Activated T-cell treated with anti-CD3 and anti-CD28 coated beads, Interleukin-2, amount 50 U/mL, for 72 hours (primary cell): ENCODE results near the gene EYA2. TPM values are rescaled to one million over a fixed set of nuclear protein-coding genes. Genes with fewer than 3 reads are reported as not detected.

Source experiments
- ATAC-seq, 2 donors: fragments of 150-1000 bp; cut with Tn5 transposase; replicated peaks in 1 of 2; 2 replicates each; pipeline ENCODE4 v1.10.0; 2021; ENCODE audit warnings: moderate library complexity in 2 of 2, mild to moderate bottlenecking in 1 of 2
- DNase-seq, 2 donors: peaks; one replicate each; pipeline ENCODE4 v3.0.0; 2021 to 2022; ENCODE audit warnings: mixed read lengths in 1 of 2
- H3K27ac Mint-ChIP-seq: one replicate; pipeline ENCODE4 v1.8.0; 2022; ENCODE audit warnings: mild to moderate bottlenecking, moderate library complexity, mixed read lengths
- H3K27me3 Mint-ChIP-seq: one replicate; pipeline ENCODE4 v1.8.0; 2022; ENCODE audit warnings: low read depth, mixed read lengths
- H3K36me3 Mint-ChIP-seq, 2 donors: one replicate each; pipeline ENCODE4 v1.8.0; 2022; ENCODE audit warnings: mixed read lengths in 2 of 2, mild to moderate bottlenecking in 1 of 2; ENCODE audit not compliant: insufficient read depth in 2 of 2
- H3K4me1 Mint-ChIP-seq: one replicate; pipeline ENCODE4 v1.8.0; 2022; ENCODE audit warnings: low read depth, mixed read lengths
- H3K4me3 Mint-ChIP-seq, 2 donors: one replicate each; pipeline ENCODE4 v1.8.0; 2022; ENCODE audit warnings: mild to moderate bottlenecking in 2 of 2, mixed read lengths in 2 of 2, moderate library complexity in 2 of 2
- H3K9me3 Mint-ChIP-seq, 2 donors: one replicate each; pipeline ENCODE4 v1.8.0; 2022; ENCODE audit warnings: mixed read lengths in 2 of 2
- total RNA-seq, 2 donors: library from RNA; stranded (reverse); gene quantifications; one replicate each; pipeline ENCODE4 v1.2.3, GENCODE V29; 2022

EYA2 gene
- total RNA-seq, 2 donors from 2014 or later: 0.12 TPM; not detected in 1

- peaks cover 3% of the 10 kb centered on the region for H3K4me1 Mint-ChIP-seq
- H3K4me3 Mint-ChIP-seq: no peak overlapping the region
- peaks cover 7 to 9% of the 10 kb centered on the region in 2 donors for H3K9me3 Mint-ChIP-seq
- ATAC-seq (no peak), DNase-seq (no peak)
- H3K36me3 Mint-ChIP-seq: peaks cover 5 to 8% of the 10 kb centered on the region in 2 donors
- H3K27ac Mint-ChIP-seq: no peak overlapping the region
- peaks cover 37% of the 10 kb centered on the region for H3K27me3 Mint-ChIP-seq
Measured at GRCh38 chr20:46985250-46985649, 90.6 kb downstream of the EYA2 start.

- Mint-ChIP-seq H3K4me3 (no peak overlapping the region), H3K27ac (no peak overlapping the region), H3K36me3 (peaks cover 5 to 8% of the 10 kb centered on the region in 2 donors)
Measured at GRCh38 chr20:46985671-46986070, 91.0 kb downstream of the EYA2 start.

GRCh38 chr20:46987001-46987400 is 92.4 kb downstream of the EYA2 start:
- Mint-ChIP-seq H3K4me3 (no peak overlapping the region), H3K4me1 (peaks cover 6% of the 10 kb centered on the region), H3K9me3 (peaks cover 7 to 9% of the 10 kb centered on the region in 2 donors), H3K36me3 (peaks cover 7 to 8% of the 10 kb centered on the region in 2 donors), H3K27me3 (peaks cover 43% of the 10 kb centered on the region), H3K27ac (no peak overlapping the region)
- ATAC-seq (no peak), DNase-seq (no peak)

More at GRCh38 chr20:46985671-46986070, 91.0 kb downstream of the EYA2 start:
- H3K27me3 Mint-ChIP-seq: peaks cover 37% of the 10 kb centered on the region
- ATAC-seq (no peak), DNase-seq (no peak)
- peaks cover 7 to 9% of the 10 kb centered on the region in 2 donors for H3K9me3 Mint-ChIP-seq
- peaks cover 6% of the 10 kb centered on the region for H3K4me1 Mint-ChIP-seq

- Mint-ChIP-seq H3K36me3 (peaks cover 0 to 3% of the 10 kb centered on the region in 2 donors), H3K27ac (peak overlapping the region; percentile 86), H3K27me3 (peaks cover 45% of the 10 kb centered on the region), H3K9me3 (no peaks in the 10 kb centered on the region), H3K4me3 (peak overlapping the region in 1 of 2 donors; percentile 72), H3K4me1 (peaks cover 23% of the 10 kb centered on the region)
- DNase-seq (peak; percentile 34 to 67), ATAC-seq (peak; percentile 57 to 73)
Measured at GRCh38 chr20:46990017-46990595, 95.5 kb downstream of the EYA2 start.

GRCh38 chr20:46990596-46991104 is 96.0 kb downstream of the EYA2 start:
- peaks cover 45% of the 10 kb centered on the region for H3K27me3 Mint-ChIP-seq
- H3K4me1 Mint-ChIP-seq: peaks cover 23% of the 10 kb centered on the region
- peak overlapping the region; percentile 86 for H3K27ac Mint-ChIP-seq
- peaks cover 0 to 3% of the 10 kb centered on the region in 2 donors for H3K36me3 Mint-ChIP-seq
- DNase-seq: no peak
- peak overlapping the region in 1 of 2 donors; percentile 72 for H3K4me3 Mint-ChIP-seq
- no peaks in the 10 kb centered on the region for H3K9me3 Mint-ChIP-seq
- no peak for ATAC-seq

- H3K4me3 Mint-ChIP-seq: peak overlapping the region in 1 of 2 donors; percentile 72
Measured at GRCh38 chr20:46991168-46991567, 96.5 kb downstream of the EYA2 start.

GRCh38 chr20:46991880-46992639 is 97.4 kb downstream of the EYA2 start:
- H3K9me3 Mint-ChIP-seq: no peaks in the 10 kb centered on the region
- no peak overlapping the region for H3K4me3 Mint-ChIP-seq
- peaks cover 23% of the 10 kb centered on the region for H3K4me1 Mint-ChIP-seq
- ATAC-seq: no peak
- H3K27ac Mint-ChIP-seq: no peak overlapping the region
- H3K36me3 Mint-ChIP-seq: peaks cover 0 to 3% of the 10 kb centered on the region in 2 donors
- H3K27me3 Mint-ChIP-seq: peaks cover 57% of the 10 kb centered on the region
- DNase-seq: no peak

More at GRCh38 chr20:46991168-46991567, 96.5 kb downstream of the EYA2 start:
- ATAC-seq (no peak), DNase-seq (no peak)
- Mint-ChIP-seq H3K27ac (peak overlapping the region; percentile 39), H3K27me3 (peaks cover 51% of the 10 kb centered on the region), H3K36me3 (peaks cover 0 to 3% of the 10 kb centered on the region in 2 donors), H3K4me1 (peaks cover 23% of the 10 kb centered on the region), H3K9me3 (no peaks in the 10 kb centered on the region)

GRCh38 chr20:46992640-46993035 is 98.0 kb downstream of the EYA2 start:
- H3K9me3 Mint-ChIP-seq: no peaks in the 10 kb centered on the region

GRCh38 chr20:46993465-46994095 is 98.9 kb downstream of the EYA2 start:
- DNase-seq (no peak), ATAC-seq (no peak)
- Mint-ChIP-seq H3K27ac (peak overlapping the region; percentile 17), H3K36me3 (peaks cover 0 to 3% of the 10 kb centered on the region in 2 donors), H3K4me1 (peaks cover 23% of the 10 kb centered on the region), H3K4me3 (no peak overlapping the region), H3K27me3 (peaks cover 62% of the 10 kb centered on the region), H3K9me3 (no peaks in the 10 kb centered on the region)

More at GRCh38 chr20:46992640-46993035, 98.0 kb downstream of the EYA2 start:
- Mint-ChIP-seq H3K27me3 (peaks cover 57% of the 10 kb centered on the region), H3K4me3 (no peak overlapping the region), H3K4me1 (peaks cover 23% of the 10 kb centered on the region), H3K27ac (no peak overlapping the region), H3K36me3 (peaks cover 0 to 3% of the 10 kb centered on the region in 2 donors)
- DNase-seq (no peak), ATAC-seq (no peak)

GRCh38 chr20:46994341-46994740 is 99.7 kb downstream of the EYA2 start:
- peaks cover 56% of the 10 kb centered on the region for H3K27me3 Mint-ChIP-seq
- H3K4me1 Mint-ChIP-seq: peaks cover 23% of the 10 kb centered on the region
- H3K9me3 Mint-ChIP-seq: no peaks in the 10 kb centered on the region
- H3K4me3 Mint-ChIP-seq: peak overlapping the region; percentile 52 to 57
- ATAC-seq (peak; percentile 95 to 98), DNase-seq (peak; percentile 72 to 82)
- peak overlapping the region; percentile 43 for H3K27ac Mint-ChIP-seq
- H3K36me3 Mint-ChIP-seq: peaks cover 0 to 3% of the 10 kb centered on the region in 2 donors

GRCh38 chr20:46995561-46996142 is 101.0 kb downstream of the EYA2 start:
- peaks cover 17% of the 10 kb centered on the region for H3K4me1 Mint-ChIP-seq
- peaks cover 43% of the 10 kb centered on the region for H3K27me3 Mint-ChIP-seq
- no peaks in the 10 kb centered on the region for H3K9me3 Mint-ChIP-seq
- ATAC-seq: no peak
- DNase-seq: no peak
- H3K36me3 Mint-ChIP-seq: peaks cover 0 to 2% of the 10 kb centered on the region in 2 donors
- no peak overlapping the region for H3K27ac Mint-ChIP-seq
- no peak overlapping the region for H3K4me3 Mint-ChIP-seq

GRCh38 chr20:46997187-46997586 is 102.5 kb downstream of the EYA2 start:
- Mint-ChIP-seq H3K4me3 (no peak overlapping the region), H3K27me3 (peaks cover 39% of the 10 kb centered on the region), H3K9me3 (no peaks in the 10 kb centered on the region), H3K27ac (no peak overlapping the region), H3K36me3 (no peaks in the 10 kb centered on the region), H3K4me1 (peaks cover 17% of the 10 kb centered on the region)
- ATAC-seq: no peak
- no peak for DNase-seq
